ENCODE data around the gene SH3PXD2A. TPM values are rescaled to one million over a fixed set of nuclear protein-coding genes. Genes with fewer than 3 reads are reported as not detected.
"Not testable (repeated sequence)": the region's sequence is repeated elsewhere in the genome, so short reads cannot be mapped to it uniquely, and the experiment has no call there.

The SH3PXD2A gene
- total and polyA plus RNA-seq, 8 donors = 3.9 to 16.4 (median 8.0) TPM

DNA sequence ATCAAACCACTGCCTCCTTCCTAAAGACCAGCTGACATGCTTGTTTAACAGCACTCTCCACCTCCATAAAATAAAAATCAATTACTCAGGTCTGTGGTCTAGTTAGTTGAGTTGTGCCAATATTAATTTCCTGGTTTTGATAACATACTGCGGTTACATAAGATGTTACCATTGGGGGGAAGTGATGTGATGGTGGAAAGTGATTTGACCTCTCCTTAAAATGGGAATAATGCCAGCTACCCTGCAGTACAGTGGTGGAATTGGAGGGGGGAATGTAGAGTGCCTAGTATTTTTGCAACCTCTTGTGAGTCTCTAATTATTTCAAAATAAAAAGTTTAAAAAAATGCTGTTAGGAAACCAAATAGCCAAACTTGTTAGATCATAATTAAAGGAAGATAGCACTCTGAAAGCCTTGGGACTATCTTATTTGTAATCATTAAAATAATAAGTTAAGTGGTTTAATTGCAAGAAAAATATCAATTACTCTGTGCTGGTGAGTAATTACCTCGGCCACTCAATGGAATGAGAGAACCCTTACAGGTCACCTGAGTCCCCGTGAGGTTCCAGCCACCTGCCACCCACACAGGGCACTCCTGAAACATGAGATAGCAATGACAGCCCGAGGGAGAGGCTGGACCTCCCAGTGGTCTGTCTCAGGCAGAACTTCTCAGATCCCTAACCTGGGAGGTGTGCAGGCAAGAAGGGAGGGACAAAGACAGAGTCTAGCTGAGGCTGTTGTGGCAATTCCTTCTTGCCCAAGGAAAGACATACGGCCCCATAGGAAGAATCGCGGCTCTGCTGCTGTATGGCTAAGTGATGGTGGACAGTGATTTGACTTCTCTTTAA is 94.1 kb downstream of the SH3PXD2A start:
- WGBS, 2 donors = 54 to 66% methylated on average over 7 of the region's 7 CpGs
- peak overlapping the region in 1 of 4 donors; percentile 7 for H3K27ac ChIP-seq
- intact Hi-C loops (cut with DNase I) = no loop called here
- TF ChIP-seq, protein P1, sequence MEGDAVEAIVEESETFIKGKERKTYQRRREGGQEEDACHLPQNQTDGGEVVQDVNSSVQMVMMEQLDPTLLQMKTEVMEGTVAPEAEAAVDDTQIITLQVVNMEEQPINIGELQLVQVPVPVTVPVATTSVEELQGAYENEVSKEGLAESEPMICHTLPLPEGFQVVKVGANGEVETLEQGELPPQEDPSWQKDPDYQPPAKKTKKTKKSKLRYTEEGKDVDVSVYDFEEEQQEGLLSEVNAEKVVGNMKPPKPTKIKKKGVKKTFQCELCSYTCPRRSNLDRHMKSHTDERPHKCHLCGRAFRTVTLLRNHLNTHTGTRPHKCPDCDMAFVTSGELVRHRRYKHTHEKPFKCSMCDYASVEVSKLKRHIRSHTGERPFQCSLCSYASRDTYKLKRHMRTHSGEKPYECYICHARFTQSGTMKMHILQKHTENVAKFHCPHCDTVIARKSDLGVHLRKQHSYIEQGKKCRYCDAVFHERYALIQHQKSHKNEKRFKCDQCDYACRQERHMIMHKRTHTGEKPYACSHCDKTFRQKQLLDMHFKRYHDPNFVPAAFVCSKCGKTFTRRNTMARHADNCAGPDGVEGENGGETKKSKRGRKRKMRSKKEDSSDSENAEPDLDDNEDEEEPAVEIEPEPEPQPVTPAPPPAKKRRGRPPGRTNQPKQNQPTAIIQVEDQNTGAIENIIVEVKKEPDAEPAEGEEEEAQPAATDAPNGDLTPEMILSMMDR (IDR thresholded peaks at IDR 0.05) = no peak
- no peak overlapping the region for H3K4me3 ChIP-seq
- DNase-seq (no peak), ATAC-seq (peak; percentile 13 to 63 (median 40)), FAIRE-seq (no peak)
- H3K9me3 ChIP-seq = no peaks in the 10 kb centered on the region
- peaks cover 0 to 12% (median 5%) of the 10 kb centered on the region in 3 donors for H3K4me1 ChIP-seq
- no peaks in the 10 kb centered on the region for H3K36me3 ChIP-seq
- H3K27me3 ChIP-seq = no peaks in the 10 kb centered on the region

DNA sequence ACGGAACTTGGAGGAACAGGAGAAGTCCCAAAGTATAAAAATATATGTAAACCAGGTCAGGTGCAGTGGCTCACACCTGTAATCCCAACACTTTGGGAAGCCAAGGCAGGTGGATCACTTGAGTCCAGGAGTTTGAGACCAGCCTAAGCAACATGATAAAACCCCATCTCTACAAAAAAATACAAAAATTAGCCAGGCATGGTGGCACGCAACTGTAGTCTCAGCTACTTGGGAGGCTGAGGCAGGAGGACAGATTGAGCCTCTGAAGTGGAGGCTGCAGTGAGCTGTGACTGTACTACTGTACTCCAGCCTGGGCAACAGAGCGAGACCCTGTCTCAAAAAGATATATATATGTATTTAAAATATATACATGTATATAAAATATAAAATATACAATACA is 95.1 kb downstream of the SH3PXD2A start:
- ATAC-seq; intact Hi-C loops (cut with DNase I); H3K27me3 ChIP-seq; DNase-seq; H3K36me3 ChIP-seq; H3K4me3 ChIP-seq; H3K27ac ChIP-seq; FAIRE-seq; H3K9me3 ChIP-seq: not testable (repeated sequence)
- 94 to 95% methylated on average over 3 of the region's 3 CpGs for WGBS, 2 donors
- H3K4me1 ChIP-seq = peaks cover 0 to 12% (median 5%) of the 10 kb centered on the region in 3 donors

DNA sequence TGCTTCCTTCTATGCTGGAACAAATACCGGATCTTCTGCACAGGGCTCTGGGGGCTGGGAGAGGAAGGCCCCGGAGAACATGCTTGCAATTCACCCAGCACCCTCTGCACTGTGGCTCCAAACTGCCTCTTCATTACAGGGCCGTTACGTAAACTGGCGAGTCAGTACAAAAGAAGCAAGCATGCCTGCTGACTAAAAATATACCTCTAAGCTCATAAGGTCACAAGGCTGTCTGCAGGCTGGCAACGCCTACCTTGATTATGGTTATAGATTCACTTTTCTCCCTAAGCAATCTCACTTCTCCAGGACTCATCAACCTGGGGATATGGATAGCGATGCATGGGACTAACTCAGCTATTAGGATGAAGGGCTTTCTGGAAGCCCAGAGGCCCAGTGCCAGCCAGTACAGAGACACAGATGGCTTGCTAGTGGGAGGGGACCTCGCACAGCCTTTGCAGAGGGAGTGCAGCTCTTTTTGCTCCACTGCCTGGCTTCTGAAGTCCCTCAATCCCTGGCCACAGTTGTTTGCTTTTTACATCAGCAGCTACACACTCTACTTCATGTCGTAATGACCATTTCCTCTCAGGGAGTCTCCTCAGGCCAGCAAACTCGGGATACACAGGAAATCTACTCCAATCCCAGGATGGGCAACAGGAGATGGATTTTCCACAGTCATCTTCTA is 96.1 kb downstream of the SH3PXD2A start:
- H3K9me3 ChIP-seq = no peaks in the 10 kb centered on the region
- FAIRE-seq = no peak
- no peaks in the 10 kb centered on the region for H3K27me3 ChIP-seq
- 65 to 66% methylated on average over 10 of the region's 10 CpGs for WGBS, 2 donors
- peak in 3 of 4 donors; percentile 44 to 58 (median 48) for ATAC-seq
- TF ChIP-seq, protein P1 (IDR thresholded peaks at IDR 0.05) = no peak
- DNase-seq = no peak
- H3K36me3 ChIP-seq = no peaks in the 10 kb centered on the region
- H3K4me1 ChIP-seq = peaks cover 0 to 12% (median 5%) of the 10 kb centered on the region in 3 donors
- intact Hi-C loops (cut with DNase I) = no loop called here
- peak overlapping the region in 3 of 4 donors; percentile 7 to 47 (median 39) for H3K27ac ChIP-seq
- H3K4me3 ChIP-seq = no peak overlapping the region

DNA sequence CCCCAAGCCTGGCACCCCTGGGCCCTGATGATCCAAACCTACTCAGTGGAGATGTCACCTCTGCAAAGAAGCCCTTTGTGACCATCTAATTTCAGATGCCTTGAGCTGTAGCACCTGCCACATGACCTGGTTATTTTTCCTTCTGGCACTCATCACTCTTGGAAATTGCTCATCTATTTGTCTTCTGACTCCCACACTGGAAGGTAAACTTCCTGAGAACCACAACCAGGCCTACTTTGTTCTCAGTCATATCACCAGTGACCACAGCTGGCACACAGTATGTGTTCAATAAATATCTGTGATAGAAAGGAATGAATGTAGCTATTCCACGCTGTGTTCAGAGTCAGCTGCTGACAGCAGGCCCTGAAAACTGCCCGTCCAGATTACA is 97.1 kb downstream of the SH3PXD2A start:
- H3K27ac ChIP-seq = peak overlapping the region in 2 of 4 donors; percentile 18 to 47
- H3K4me1 ChIP-seq = peaks cover 0 to 12% (median 5%) of the 10 kb centered on the region in 3 donors
- WGBS, 2 donors = 73 to 87% methylated on average over 2 of the region's 2 CpGs
- H3K4me3 ChIP-seq = no peak overlapping the region
- FAIRE-seq (no peak), DNase-seq (no peak), ATAC-seq (no peak)
- no peaks in the 10 kb centered on the region for H3K27me3 ChIP-seq
- H3K9me3 ChIP-seq = no peaks in the 10 kb centered on the region
- H3K36me3 ChIP-seq = no peaks in the 10 kb centered on the region
- TF ChIP-seq, protein P1 (IDR thresholded peaks at IDR 0.05) = no peak
- intact Hi-C loops (cut with DNase I) = no loop called here

DNA sequence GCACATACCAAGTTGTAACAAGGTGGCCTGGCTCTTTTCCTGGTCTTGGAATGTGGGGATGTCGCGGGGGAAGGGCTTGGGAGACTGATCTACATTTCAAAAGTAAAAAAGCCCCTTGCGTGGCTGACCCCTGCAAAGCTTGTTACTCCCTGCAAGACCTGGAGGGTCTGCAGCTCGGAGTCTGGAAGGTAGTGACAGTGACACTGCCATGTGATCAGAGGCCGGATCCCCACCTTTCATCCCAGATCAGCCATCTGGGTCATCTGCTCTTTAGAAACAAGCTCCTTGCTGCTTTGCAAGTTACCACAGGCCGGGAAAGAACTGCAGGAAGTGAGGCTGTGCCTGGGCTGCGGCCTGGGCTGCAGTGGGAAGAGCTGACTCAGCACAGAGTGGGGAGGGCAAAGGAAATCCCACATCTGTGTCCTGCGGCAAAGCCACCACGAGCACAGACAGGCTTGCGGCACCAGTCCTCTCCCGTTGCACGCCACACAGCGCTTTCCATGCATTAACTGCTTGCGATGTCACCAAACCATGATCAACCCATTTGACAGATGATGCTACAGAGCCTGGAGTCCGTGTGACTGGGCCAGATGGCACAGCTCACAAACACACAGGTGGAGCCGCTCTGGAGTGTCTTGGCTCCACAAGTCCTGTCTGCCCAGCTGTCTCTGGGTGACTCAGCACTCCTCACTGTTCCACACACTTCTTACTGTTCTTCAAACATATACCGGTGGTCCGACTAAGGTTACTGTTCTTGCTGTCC is 97.7 kb downstream of the SH3PXD2A start:
- DNase-seq (peak in 1 of 6 donors; percentile 36), ATAC-seq (peak in 2 of 4 donors; percentile 64 to 75), FAIRE-seq (no peak)
- 85% methylated on average over 18 of the region's 18 CpGs for WGBS, 2 donors
- Histone ChIP-seq H3K4me3 (no peak overlapping the region), H3K36me3 (no peaks in the 10 kb centered on the region), H3K27ac (peak overlapping the region in 1 of 4 donors; percentile 18), H3K27me3 (no peaks in the 10 kb centered on the region), H3K9me3 (no peaks in the 10 kb centered on the region), H3K4me1 (peaks cover 0 to 12% (median 5%) of the 10 kb centered on the region in 3 donors)
- intact Hi-C loops (cut with DNase I) = no loop called here
- TF ChIP-seq, protein P1 (IDR thresholded peaks at IDR 0.05) = no peak

Data from pancreas (tissue), 10 donors.